CD4-positive, alpha-beta T cell (primary cell): ENCODE data around the gene GPN2. TPM values are rescaled to one million over a fixed set of nuclear protein-coding genes. Genes with fewer than 3 reads are reported as not detected.
"Not testable (repeated sequence)": the region's sequence is repeated elsewhere in the genome, so short reads cannot be mapped to it uniquely, and the experiment has no call there.

Experiments
- ATAC-seq: fragments of 200-7000 bp; cut with Tn5 transposase; one replicate; pipeline ENCODE4 v1.10.0; 2022; ENCODE audit warnings: mild to moderate bottlenecking; ENCODE audit not compliant: poor library complexity
- CTCF ChIA-PET: fragments of 350-600 bp; sonication (Branson Sonifier 250); formaldehyde crosslinking; loops from one replicate; lab custom pipeline; 2021; ENCODE audit warnings: antibody characterized with exemption, inconsistent platforms; lab: Charles Lee
- POLR2A ChIA-PET: fragments of 350-600 bp; sonication (Branson Sonifier 250); formaldehyde crosslinking; loops from one replicate; lab custom pipeline; 2021; ENCODE audit warnings: antibody characterized with exemption, inconsistent platforms; lab: Charles Lee
- DNase-seq, 14 experiments: peaks; one replicate each; pipeline ENCODE4 v3.0.0-alpha.2; 2013 to 2020; ENCODE audit warnings: mixed read lengths in 2 of 14
- H3K27ac ChIP-seq, 2 donors: one replicate each; pipeline versions ENCODE4 v1.5.1 to v1.7.0; 2013; ENCODE audit warnings: low read length in 2 of 2, low read depth in 1 of 2, mild to moderate bottlenecking in 1 of 2
- H3K27me3 ChIP-seq, 2 experiments: 1 replicate in 1 of 2; 2 replicates in 1 of 2; pipeline versions ENCODE4 v1.6.1 to v1.7.0; 2013; ENCODE audit warnings: low read length in 2 of 2, control low read depth in 1 of 2, mild to moderate bottlenecking in 1 of 2, moderate library complexity in 1 of 2; ENCODE audit not compliant: insufficient read depth in 2 of 2, control insufficient read depth in 1 of 2
- H3K36me3 ChIP-seq: one replicate; pipeline ENCODE4 v1.6.1; 2013; ENCODE audit warnings: low read length, control low read depth; ENCODE audit not compliant: insufficient read depth
- H3K4me1 ChIP-seq: one replicate; pipeline ENCODE4 v1.6.1; 2013; ENCODE audit warnings: low read length, control low read depth; ENCODE audit not compliant: insufficient read depth
- H3K4me3 ChIP-seq: one replicate; pipeline ENCODE4 v1.5.1; 2013; ENCODE audit warnings: mild to moderate bottlenecking, low read length, moderate library complexity
- H3K9me3 ChIP-seq, 2 experiments: 1 replicate in 1 of 2; 2 replicates in 1 of 2; pipeline versions ENCODE4 v1.6.1 to v1.7.0; 2013; ENCODE audit warnings: low read length in 2 of 2, mild to moderate bottlenecking in 2 of 2, control low read depth in 1 of 2, moderate library complexity in 1 of 2; ENCODE audit not compliant: control insufficient read depth in 1 of 2, insufficient read depth in 1 of 2
- H3K27ac Mint-ChIP-seq: one replicate; pipeline ENCODE4 v1.8.0; 2020; ENCODE audit warnings: mixed read lengths
- H3K27me3 Mint-ChIP-seq: one replicate; pipeline ENCODE4 v1.8.0; 2021; ENCODE audit warnings: mixed read lengths
- H3K36me3 Mint-ChIP-seq: one replicate; pipeline ENCODE4 v1.8.0; 2021; ENCODE audit warnings: low read depth, mixed read lengths
- H3K4me1 Mint-ChIP-seq: one replicate; pipeline ENCODE4 v1.8.0; 2021; ENCODE audit warnings: low read depth, mixed read lengths
- H3K4me3 Mint-ChIP-seq: one replicate; pipeline ENCODE4 v1.8.0; 2020; ENCODE audit warnings: mild to moderate bottlenecking, mixed read lengths
- H3K9me3 Mint-ChIP-seq: one replicate; pipeline ENCODE4 v1.8.0; 2020; ENCODE audit warnings: mixed read lengths
- CTCF ChIP-seq: fragments of 200-600 bp; IDR thresholded peaks from one replicate; pipeline ENCODE4 v1.8.0; 2022; ENCODE audit warnings: antibody characterized with exemption, mild to moderate bottlenecking
- intact Hi-C, 2 experiments: fragments of 100-400 bp; cut with DNase I in 1 of 2; cut with micrococcal nuclease in 1 of 2; formaldehyde crosslinking; loops; one replicate each; pipeline versions ENCODE4 v1.15.1 to v1.9.0; 2023 to 2025; cut with DNase I, micrococcal nuclease
- total RNA-seq, 174 experiments: library from RNA in 2 of 174; stranded (reverse) in 2 of 174; gene quantifications; one replicate each; pipeline ENCODE4 v1.2.3 and lab custom pipeline; 2021 to 2026

GPN2 gene
- total RNA-seq, 2 experiments from 2014 or later = 42.0 to 44.4 TPM

- intact Hi-C loops = loop anchor here (2.0 to 5.0 kb wide), 2 partner anchors 37 to 277 kb away; no protein-coding TSS in a partner anchor
- no peak for TF ChIP-seq CTCF
- Mint-ChIP-seq H3K4me3 (no peak overlapping the region), H3K27me3 (no peaks in the 10 kb centered on the region), H3K27ac (no peak overlapping the region), H3K9me3 (no peaks in the 10 kb centered on the region), H3K4me1 (peaks cover 5% of the 10 kb centered on the region), H3K36me3 (peaks cover 68% of the 10 kb centered on the region)
- ATAC-seq = no peak
- POLR2A ChIA-PET = no interaction called here
- Histone ChIP-seq H3K4me1 (no peaks in the 10 kb centered on the region), H3K9me3 (no peaks in the 10 kb centered on the region), H3K36me3 (peaks cover 83% of the 10 kb centered on the region), H3K27ac (no peak overlapping the region), H3K27me3 (no peaks in the 10 kb centered on the region), H3K4me3 (no peak overlapping the region)
- CTCF ChIA-PET = no interaction called here
- no peak for DNase-seq
Measured at GRCh38 chr1:26879793-26880192, 10.3 kb downstream of the GPN2 start.

GRCh38 chr1:26877326-26877725 is 12.8 kb downstream of the GPN2 start:
- intact Hi-C loops = loop anchor here in 1 of 2 experiments (5.0 kb wide), 1 partner anchor 35 kb away; no protein-coding TSS in a partner anchor
- DNase-seq (no peak), ATAC-seq (no peak)
- Mint-ChIP-seq H3K27ac (no peak overlapping the region), H3K4me1 (no peaks in the 10 kb centered on the region), H3K27me3 (no peaks in the 10 kb centered on the region), H3K36me3 (peaks cover 44% of the 10 kb centered on the region), H3K9me3 (no peaks in the 10 kb centered on the region), H3K4me3 (no peak overlapping the region)
- POLR2A ChIA-PET = no interaction called here
- H3K4me1 ChIP-seq = no peaks in the 10 kb centered on the region
- H3K9me3 ChIP-seq = no peaks in the 10 kb centered on the region
- no peaks in the 10 kb centered on the region for H3K27me3 ChIP-seq
- peaks cover 59% of the 10 kb centered on the region for H3K36me3 ChIP-seq
- H3K4me3 ChIP-seq = no peak overlapping the region
- no peak for TF ChIP-seq CTCF
- H3K27ac ChIP-seq = no peak overlapping the region
- CTCF ChIA-PET = interaction anchor here (0.8 to 1.6 kb wide), 5 partner anchors 12 to 273 kb away, joined by 3 to 6 read pairs (median 4); no protein-coding TSS in a partner anchor

GRCh38 chr1:26874896-26875295 is 15.2 kb downstream of the GPN2 start:
- Mint-ChIP-seq H3K27ac (no peak overlapping the region), H3K9me3 (no peaks in the 10 kb centered on the region), H3K27me3 (no peaks in the 10 kb centered on the region), H3K36me3 (peaks cover 23% of the 10 kb centered on the region), H3K4me1 (no peaks in the 10 kb centered on the region), H3K4me3 (no peak overlapping the region)
- ChIA-PET POLR2A (no interaction called here), CTCF (no interaction called here)
- Histone ChIP-seq H3K9me3 (no peaks in the 10 kb centered on the region), H3K27me3 (no peaks in the 10 kb centered on the region), H3K36me3 (peaks cover 37% of the 10 kb centered on the region), H3K27ac (no peak overlapping the region), H3K4me3 (no peak overlapping the region), H3K4me1 (no peaks in the 10 kb centered on the region)
- no peak for ATAC-seq
- no peak for TF ChIP-seq CTCF
- intact Hi-C loops = loop anchor here in 1 of 2 experiments (5.0 kb wide), 1 partner anchor 33 kb away; no protein-coding TSS in a partner anchor
- DNase-seq = no peak

GRCh38 chr1:26873097-26873496 is 17.0 kb downstream of the GPN2 start:
- H3K27me3 Mint-ChIP-seq, H3K9me3 Mint-ChIP-seq, CTCF ChIA-PET, H3K4me1 ChIP-seq, ATAC-seq, H3K4me1 Mint-ChIP-seq, H3K9me3 ChIP-seq, H3K27ac ChIP-seq, H3K4me3 Mint-ChIP-seq, H3K27ac Mint-ChIP-seq, H3K4me3 ChIP-seq, DNase-seq, intact Hi-C loops, H3K27me3 ChIP-seq, H3K36me3 Mint-ChIP-seq: not testable (repeated sequence)
- POLR2A ChIA-PET = interaction anchor here (0.6 to 1.0 kb wide), 2 partner anchors 8 to 264 kb away, joined by 3 read pairs; no protein-coding TSS in a partner anchor
- H3K36me3 ChIP-seq = peaks cover 21% of the 10 kb centered on the region
